Activated T-helper 1 cell treated with anti-CD3 and anti-CD28 coated beads, Interleukin-2, amount 50 U/mL, for 16 hours (primary cell): Measurements from ENCODE around the gene PDZK1IP1.
"Not testable (repeated sequence)": the region's sequence is repeated elsewhere in the genome, so short reads cannot be mapped to it uniquely, and the experiment has no call there.

Source experiments
- DNase-seq, 2 donors: peaks; one replicate each; pipeline ENCODE4 v3.0.0-alpha.2; 2020; ENCODE audit warnings: low read depth in 1 of 2, low spot score in 1 of 2

The PDZK1IP1 gene

DNA sequence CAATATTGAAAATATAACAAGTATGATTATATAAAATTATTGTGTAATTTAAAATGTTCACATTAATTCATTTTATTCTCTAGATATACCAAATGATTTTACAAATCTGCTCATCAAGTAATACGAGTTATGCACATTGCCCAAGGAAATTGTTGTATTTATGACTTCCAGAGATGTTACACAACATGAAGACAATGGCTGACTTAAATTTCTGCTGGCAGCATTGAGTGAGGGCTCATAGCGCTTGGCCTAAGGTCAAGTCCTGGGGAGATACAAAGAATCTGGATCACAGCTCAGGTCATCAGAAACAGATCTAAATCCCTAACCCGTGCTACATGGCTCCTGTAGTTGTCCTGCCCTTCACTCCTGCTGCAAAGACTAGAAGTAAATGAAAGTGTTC lies 49.5 kb downstream of the PDZK1IP1 start:
- DNase-seq = not testable (repeated sequence)

DNA sequence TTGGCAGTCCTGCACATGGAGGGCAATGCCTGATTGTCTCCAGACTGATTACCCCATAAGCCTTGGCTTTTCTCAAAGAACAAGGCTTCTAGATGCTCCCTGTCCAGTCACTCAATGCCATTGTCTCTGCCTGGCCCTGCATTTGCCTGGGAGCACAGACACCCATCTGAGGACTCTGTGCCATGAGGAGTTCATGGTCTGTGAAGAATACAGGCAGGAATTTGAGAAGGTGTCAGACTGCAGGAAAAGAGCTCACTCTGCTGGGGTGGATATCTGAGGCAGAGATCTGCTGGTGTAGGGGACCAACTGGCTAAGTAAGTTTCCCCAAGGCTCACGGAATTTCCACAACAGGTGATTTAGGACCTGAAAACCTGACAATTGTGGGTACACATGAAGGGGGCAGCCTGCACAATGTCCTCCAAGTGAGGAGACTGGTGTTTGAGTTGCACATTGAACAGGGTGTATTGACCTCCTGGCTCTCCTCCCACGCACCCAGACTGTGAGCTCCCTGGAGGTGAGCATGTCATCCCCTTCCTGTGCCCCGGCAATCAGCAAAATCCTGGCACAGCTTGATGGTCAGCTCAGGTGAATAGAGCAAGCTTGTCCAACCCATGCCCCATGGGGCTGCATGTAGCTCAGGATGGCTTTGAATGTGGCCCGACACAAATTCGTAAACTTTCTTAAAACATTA lies 51.8 kb downstream of the PDZK1IP1 start:
- no peak for DNase-seq

DNA sequence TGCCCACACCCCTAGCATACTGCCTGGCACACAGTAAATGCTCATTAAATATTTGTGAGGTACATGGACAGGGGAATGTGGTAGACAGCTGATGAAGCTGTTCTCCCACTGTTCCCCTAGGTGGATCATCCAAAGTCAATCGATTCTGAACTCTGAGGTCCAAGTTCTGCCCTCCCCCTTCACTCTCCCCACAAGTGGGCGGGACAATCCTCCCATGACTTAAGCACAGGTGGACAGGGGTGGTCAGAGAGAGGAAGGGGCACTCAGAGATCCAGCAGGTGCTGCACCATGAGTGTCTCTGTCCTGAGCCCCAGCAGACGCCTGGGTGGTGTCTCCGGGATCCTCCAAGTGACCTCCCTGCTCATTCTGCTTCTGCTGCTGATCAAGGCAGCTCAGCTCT lies 52.6 kb downstream of the PDZK1IP1 start, which contains the start of gene CYP4A22:
TSS of gene CYP4A22 (plus strand) at position 244 of the 400 bp plus-strand sequence. CDS start at position 289, 45 bp downstream.
- no peak for DNase-seq
